ENCODE results near the gene SEC24A. TPM values are rescaled to one million over a fixed set of nuclear protein-coding genes. Genes with fewer than 3 reads are reported as not detected.
"Not testable (repeated sequence)": the region's sequence is repeated elsewhere in the genome, so short reads cannot be mapped to it uniquely, and the experiment has no call there.

Gene SEC24A
- total RNA-seq, 1 donor from 2014 or later = 26.5 TPM

- no peak for DNase-seq (ENCODE audit: low spot score)
- peaks cover 16% of the 10 kb centered on the region for H3K4me1 Mint-ChIP-seq (ENCODE audit: low read depth)
- peaks cover 28% of the 10 kb centered on the region for H3K36me3 Mint-ChIP-seq (ENCODE audit: low read depth)
- H3K27ac Mint-ChIP-seq = no peak overlapping the region
- no peaks in the 10 kb centered on the region for H3K27me3 Mint-ChIP-seq (ENCODE audit: insufficient read depth)
- H3K4me3 Mint-ChIP-seq = no peak overlapping the region
- intact Hi-C loops (cut with micrococcal nuclease) = no loop called here
- no peaks in the 10 kb centered on the region for H3K9me3 Mint-ChIP-seq
Measured at GRCh38 chr5:134625559-134625958, 23.0 kb upstream of the SEC24A start.

GRCh38 chr5:134626369-134627014 is 22.1 kb upstream of the SEC24A start:
- peaks cover 21% of the 10 kb centered on the region for H3K4me1 Mint-ChIP-seq (ENCODE audit: low read depth)
- H3K27ac Mint-ChIP-seq = peak overlapping the region; percentile 27
- intact Hi-C loops (cut with micrococcal nuclease) = no loop called here
- DNase-seq (ENCODE audit: low spot score) = no peak
- no peaks in the 10 kb centered on the region for H3K9me3 Mint-ChIP-seq
- no peaks in the 10 kb centered on the region for H3K27me3 Mint-ChIP-seq (ENCODE audit: insufficient read depth)
- H3K36me3 Mint-ChIP-seq (ENCODE audit: low read depth) = peaks cover 28% of the 10 kb centered on the region
- no peak overlapping the region for H3K4me3 Mint-ChIP-seq

DNA sequence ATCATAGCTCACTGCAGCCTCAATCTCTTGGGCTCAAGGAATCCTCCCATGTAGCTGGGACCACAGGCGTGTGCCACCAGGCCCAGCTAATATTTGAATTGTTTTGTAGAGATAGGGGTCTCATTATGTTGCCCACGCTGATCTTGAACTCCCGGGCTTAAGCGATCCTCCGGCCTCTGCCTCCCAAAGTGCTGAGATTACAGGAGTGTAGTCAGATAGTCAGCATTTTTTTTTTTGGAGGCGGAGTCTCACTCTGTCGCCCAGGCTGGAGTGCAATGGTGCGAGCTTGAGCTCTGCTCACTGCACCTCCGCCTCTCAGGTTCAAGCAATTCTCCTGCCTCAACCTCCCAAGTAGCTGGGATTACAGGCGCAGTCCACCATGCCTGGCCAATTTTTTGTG is 14.4 kb upstream of the SEC24A start:
- H3K27me3 Mint-ChIP-seq (ENCODE audit: insufficient read depth) = no peaks in the 10 kb centered on the region
- no peak for DNase-seq (ENCODE audit: low spot score)
- peaks cover 2% of the 10 kb centered on the region for H3K36me3 Mint-ChIP-seq (ENCODE audit: low read depth)
- H3K4me3 Mint-ChIP-seq = peak overlapping the region; percentile 47
- peaks cover 15% of the 10 kb centered on the region for H3K4me1 Mint-ChIP-seq (ENCODE audit: low read depth)
- H3K27ac Mint-ChIP-seq = no peak overlapping the region
- intact Hi-C loops (cut with micrococcal nuclease) = loop anchor here (5.0 to 10.0 kb wide), 2 partner anchors 267 to 629 kb away; partner anchors contain the start of genes CDKL3 and VDAC1
- no peaks in the 10 kb centered on the region for H3K9me3 Mint-ChIP-seq

GRCh38 chr5:134635366-134635765 is 13.2 kb upstream of the SEC24A start:
- H3K27ac Mint-ChIP-seq = peak overlapping the region; percentile 56
- H3K27me3 Mint-ChIP-seq (ENCODE audit: insufficient read depth); H3K36me3 Mint-ChIP-seq (ENCODE audit: low read depth); DNase-seq (ENCODE audit: low spot score); H3K9me3 Mint-ChIP-seq: not testable (repeated sequence)
- H3K4me1 Mint-ChIP-seq (ENCODE audit: low read depth) = peaks cover 15% of the 10 kb centered on the region
- intact Hi-C loops (cut with micrococcal nuclease) = loop anchor here (10.0 kb wide), 1 partner anchor 631 kb away; the partner anchor contains the start of gene VDAC1
- H3K4me3 Mint-ChIP-seq = peak overlapping the region; percentile 3

GRCh38 chr5:134637116-134637721 is 11.4 kb upstream of the SEC24A start:
- H3K27ac Mint-ChIP-seq = no peak overlapping the region
- no peaks in the 10 kb centered on the region for H3K9me3 Mint-ChIP-seq
- H3K27me3 Mint-ChIP-seq (ENCODE audit: insufficient read depth) = no peaks in the 10 kb centered on the region
- no peak overlapping the region for H3K4me3 Mint-ChIP-seq
- intact Hi-C loops (cut with micrococcal nuclease) = loop anchor here (10.0 kb wide), 1 partner anchor 632 kb away; the partner anchor contains the start of gene VDAC1
- peaks cover 7% of the 10 kb centered on the region for H3K4me1 Mint-ChIP-seq (ENCODE audit: low read depth)
- DNase-seq (ENCODE audit: low spot score) = no peak
- no peaks in the 10 kb centered on the region for H3K36me3 Mint-ChIP-seq (ENCODE audit: low read depth)

GRCh38 chr5:134638760-134639201 is 9.8 kb upstream of the SEC24A start:
- Mint-ChIP-seq H3K27me3 (ENCODE audit: insufficient read depth) (no peaks in the 10 kb centered on the region), H3K27ac (no peak overlapping the region), H3K36me3 (ENCODE audit: low read depth) (peaks cover 6% of the 10 kb centered on the region), H3K4me1 (ENCODE audit: low read depth) (peaks cover 14% of the 10 kb centered on the region), H3K4me3 (no peak overlapping the region), H3K9me3 (no peaks in the 10 kb centered on the region)
- DNase-seq (ENCODE audit: low spot score) = no peak
- intact Hi-C loops (cut with micrococcal nuclease) = loop anchor here (10.0 kb wide), 1 partner anchor 634 kb away; the partner anchor contains the start of gene VDAC1

DNA sequence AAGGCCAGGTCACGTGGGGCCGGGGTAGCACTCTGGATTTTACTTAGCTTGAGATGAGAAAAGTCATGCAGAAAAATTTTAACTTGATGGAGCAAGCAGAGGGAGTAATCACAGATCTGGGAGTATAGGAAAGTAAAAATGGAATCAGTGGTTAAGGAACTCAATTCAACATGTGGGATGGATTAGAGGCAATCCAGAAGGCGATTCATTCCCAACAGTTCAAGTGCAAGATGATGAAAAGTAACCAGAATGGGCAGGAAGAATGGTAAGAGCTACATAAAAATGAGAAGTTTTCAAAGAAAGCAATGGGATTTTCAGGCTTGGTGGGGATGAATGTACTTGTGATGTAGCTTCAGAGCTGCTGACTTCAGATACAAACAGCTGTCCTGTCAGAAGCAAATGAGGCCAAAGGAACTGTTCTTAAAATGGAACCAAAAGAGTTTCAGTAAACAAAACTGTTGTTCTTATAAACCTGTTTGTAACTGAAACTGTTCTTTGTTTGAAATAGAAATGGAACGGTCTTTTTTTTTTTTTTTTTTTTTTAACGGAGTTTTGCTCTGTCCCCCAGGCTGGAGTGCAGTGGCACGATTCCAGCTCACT is 5.6 kb upstream of the SEC24A start:
- H3K9me3 Mint-ChIP-seq = no peaks in the 10 kb centered on the region
- H3K4me1 Mint-ChIP-seq (ENCODE audit: low read depth) = peaks cover 13% of the 10 kb centered on the region
- intact Hi-C loops (cut with micrococcal nuclease) = no loop called here
- H3K27ac Mint-ChIP-seq = no peak overlapping the region
- peaks cover 6% of the 10 kb centered on the region for H3K36me3 Mint-ChIP-seq (ENCODE audit: low read depth)
- H3K4me3 Mint-ChIP-seq = no peak overlapping the region
- no peak for DNase-seq (ENCODE audit: low spot score)
- no peaks in the 10 kb centered on the region for H3K27me3 Mint-ChIP-seq (ENCODE audit: insufficient read depth)

DNA sequence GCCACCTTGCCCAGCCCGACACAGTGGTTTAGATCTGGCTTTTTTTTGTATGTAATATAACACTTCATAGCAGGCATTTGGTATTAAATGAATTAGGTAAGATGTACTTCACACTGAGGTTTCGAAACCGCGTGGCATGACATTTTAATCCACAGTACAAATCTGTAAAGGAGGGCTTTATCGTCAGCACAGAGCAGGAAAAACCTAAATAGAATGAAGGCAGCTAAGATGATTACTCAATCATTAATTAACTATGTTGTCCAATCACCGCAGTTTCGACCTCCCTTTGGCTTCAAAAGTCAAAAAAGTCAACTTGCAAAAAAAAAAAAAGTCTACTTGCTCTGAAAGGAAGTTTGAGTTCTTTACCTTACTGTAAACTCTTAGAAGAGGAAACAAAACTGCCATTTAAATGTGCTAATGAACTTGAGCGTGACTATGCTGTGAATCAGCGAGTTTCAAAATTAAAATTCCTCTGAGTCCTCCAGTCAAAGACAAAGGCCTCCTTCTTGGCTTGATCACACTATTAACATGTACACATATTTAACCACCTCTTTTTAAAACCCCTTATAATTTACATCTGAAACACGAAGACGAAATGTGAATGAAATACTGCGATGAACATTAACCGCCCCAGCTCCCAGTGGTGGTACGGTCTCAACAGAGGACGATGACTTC is 698 bp upstream of the SEC24A start:
- H3K27me3 Mint-ChIP-seq (ENCODE audit: insufficient read depth) = no peaks in the 10 kb centered on the region
- peak overlapping the region; percentile 94 for H3K27ac Mint-ChIP-seq
- no peaks in the 10 kb centered on the region for H3K9me3 Mint-ChIP-seq
- DNase-seq (ENCODE audit: low spot score) = no peak
- H3K36me3 Mint-ChIP-seq (ENCODE audit: low read depth) = peaks cover 8% of the 10 kb centered on the region
- H3K4me1 Mint-ChIP-seq (ENCODE audit: low read depth) = peaks cover 35% of the 10 kb centered on the region
- intact Hi-C loops (cut with micrococcal nuclease) = loop anchor here (1.0 to 5.0 kb wide), 13 partner anchors 16 to 1597 kb away; partner anchors contain the start of genes C5orf24, CAMLG, CDKL3 and DDX46
- H3K4me3 Mint-ChIP-seq = peak overlapping the region; percentile 87

DNA sequence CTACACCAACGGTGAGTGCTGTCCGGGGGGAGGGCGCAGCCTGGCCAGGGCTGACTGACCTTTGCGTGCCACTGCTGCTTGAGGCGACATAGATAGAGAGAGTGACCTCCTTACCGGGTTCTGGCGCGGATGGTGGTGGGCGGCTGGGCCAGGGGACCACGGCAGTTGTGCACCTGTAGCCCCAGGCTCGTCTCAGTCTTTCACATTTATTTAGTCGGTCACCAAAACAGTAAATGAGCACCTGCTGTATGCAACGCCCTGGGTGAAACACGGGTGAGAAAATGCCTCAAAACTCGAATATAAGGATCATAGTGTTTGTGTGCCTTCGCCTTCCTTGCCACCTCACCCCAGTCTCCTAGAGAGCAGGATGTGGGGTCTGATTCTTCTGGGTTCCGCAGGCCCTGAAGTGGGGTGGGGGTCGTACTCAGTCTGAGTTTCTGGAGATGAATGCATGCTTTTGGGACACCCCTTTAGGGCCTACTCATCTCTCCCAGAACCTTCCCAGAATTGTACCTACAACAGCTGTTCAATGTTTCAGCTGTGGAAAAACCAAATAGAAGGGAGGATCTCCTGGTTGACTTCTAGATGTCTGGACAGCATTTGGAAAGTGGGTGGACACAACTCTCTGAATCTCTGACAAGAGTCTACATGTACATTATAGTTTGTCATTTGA is 714 bp downstream of the SEC24A start:
- Mint-ChIP-seq H3K4me1 (ENCODE audit: low read depth) (peaks cover 32% of the 10 kb centered on the region), H3K4me3 (peak overlapping the region; percentile 87), H3K27ac (peak overlapping the region; percentile 94), H3K36me3 (ENCODE audit: low read depth) (peaks cover 5% of the 10 kb centered on the region), H3K27me3 (ENCODE audit: insufficient read depth) (no peaks in the 10 kb centered on the region), H3K9me3 (no peaks in the 10 kb centered on the region)
- intact Hi-C loops (cut with micrococcal nuclease) = loop anchor here (2.0 to 5.0 kb wide), 2 partner anchors 472 to 1598 kb away; partner anchors contain the start of gene SKP1
- peak; percentile 4 for DNase-seq (ENCODE audit: low spot score)

- H3K27me3 Mint-ChIP-seq (ENCODE audit: insufficient read depth); H3K27ac Mint-ChIP-seq; H3K36me3 Mint-ChIP-seq (ENCODE audit: low read depth); DNase-seq (ENCODE audit: low spot score); H3K9me3 Mint-ChIP-seq; intact Hi-C loops (cut with micrococcal nuclease): not testable (repeated sequence)
- H3K4me3 Mint-ChIP-seq = peak overlapping the region; percentile 62
- H3K4me1 Mint-ChIP-seq (ENCODE audit: low read depth) = peaks cover 32% of the 10 kb centered on the region
Measured at GRCh38 chr5:134650660-134651059, 2.1 kb downstream of the SEC24A start.

DNA sequence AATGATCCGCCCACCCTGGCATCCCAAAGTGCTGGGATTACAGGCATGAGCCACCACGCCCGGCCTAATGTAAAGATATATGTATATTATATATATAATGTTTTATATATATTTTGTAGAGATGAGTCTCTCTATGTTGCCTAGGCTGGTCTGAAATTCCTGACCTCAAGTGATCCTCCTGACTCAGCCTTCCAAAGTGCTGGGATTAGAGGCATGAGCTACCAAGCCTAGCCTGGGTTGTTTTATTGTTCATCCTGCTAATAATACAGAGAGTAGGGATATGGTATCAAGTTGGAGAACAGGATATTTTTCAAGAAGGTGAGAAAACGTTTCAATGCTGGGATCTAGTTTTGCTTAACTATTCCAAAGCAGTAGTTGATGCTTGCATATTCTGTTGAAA is 2.9 kb downstream of the SEC24A start:
- peaks cover 36% of the 10 kb centered on the region for H3K4me1 Mint-ChIP-seq (ENCODE audit: low read depth)
- intact Hi-C loops (cut with micrococcal nuclease) = no loop called here
- H3K27me3 Mint-ChIP-seq (ENCODE audit: insufficient read depth) = no peaks in the 10 kb centered on the region
- no peak for DNase-seq (ENCODE audit: low spot score)
- no peaks in the 10 kb centered on the region for H3K9me3 Mint-ChIP-seq
- peaks cover 11% of the 10 kb centered on the region for H3K36me3 Mint-ChIP-seq (ENCODE audit: low read depth)
- H3K27ac Mint-ChIP-seq = no peak overlapping the region
- no peak overlapping the region for H3K4me3 Mint-ChIP-seq

- Mint-ChIP-seq H3K27ac (no peak overlapping the region), H3K4me1 (ENCODE audit: low read depth) (peaks cover 23% of the 10 kb centered on the region), H3K9me3 (no peaks in the 10 kb centered on the region), H3K27me3 (ENCODE audit: insufficient read depth) (no peaks in the 10 kb centered on the region), H3K36me3 (ENCODE audit: low read depth) (peaks cover 14% of the 10 kb centered on the region), H3K4me3 (no peak overlapping the region)
- DNase-seq (ENCODE audit: low spot score) = no peak
- intact Hi-C loops (cut with micrococcal nuclease) = no loop called here
Measured at GRCh38 chr5:134656690-134657089, 8.1 kb downstream of the SEC24A start.
